ENCODE measurements around the gene PARD3.

PARD3 gene

DNA sequence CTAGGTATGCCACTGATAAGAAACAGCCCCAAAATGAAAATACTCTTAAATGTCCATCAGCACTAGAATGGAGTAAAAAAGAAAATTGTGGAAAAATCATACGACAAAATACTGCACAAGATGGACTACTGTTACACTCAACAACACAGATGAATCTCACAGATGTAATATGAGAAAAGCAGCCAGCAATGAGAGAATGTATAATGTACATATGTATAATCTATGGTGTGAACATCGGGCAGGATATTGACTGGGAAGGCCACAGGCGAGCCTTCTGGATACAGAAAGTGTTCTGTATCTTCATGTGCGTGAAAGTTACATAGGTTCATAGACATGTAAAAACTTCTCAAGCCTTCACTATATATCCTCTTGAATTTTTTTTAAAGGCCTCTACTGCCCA is 212.6 kb downstream of the PARD3 start:
- in situ Hi-C loops (cut with HindIII; ENCODE audit: low sequenced_read_pairs), result no loop called here
- TF ChIP-seq, protein P1, sequence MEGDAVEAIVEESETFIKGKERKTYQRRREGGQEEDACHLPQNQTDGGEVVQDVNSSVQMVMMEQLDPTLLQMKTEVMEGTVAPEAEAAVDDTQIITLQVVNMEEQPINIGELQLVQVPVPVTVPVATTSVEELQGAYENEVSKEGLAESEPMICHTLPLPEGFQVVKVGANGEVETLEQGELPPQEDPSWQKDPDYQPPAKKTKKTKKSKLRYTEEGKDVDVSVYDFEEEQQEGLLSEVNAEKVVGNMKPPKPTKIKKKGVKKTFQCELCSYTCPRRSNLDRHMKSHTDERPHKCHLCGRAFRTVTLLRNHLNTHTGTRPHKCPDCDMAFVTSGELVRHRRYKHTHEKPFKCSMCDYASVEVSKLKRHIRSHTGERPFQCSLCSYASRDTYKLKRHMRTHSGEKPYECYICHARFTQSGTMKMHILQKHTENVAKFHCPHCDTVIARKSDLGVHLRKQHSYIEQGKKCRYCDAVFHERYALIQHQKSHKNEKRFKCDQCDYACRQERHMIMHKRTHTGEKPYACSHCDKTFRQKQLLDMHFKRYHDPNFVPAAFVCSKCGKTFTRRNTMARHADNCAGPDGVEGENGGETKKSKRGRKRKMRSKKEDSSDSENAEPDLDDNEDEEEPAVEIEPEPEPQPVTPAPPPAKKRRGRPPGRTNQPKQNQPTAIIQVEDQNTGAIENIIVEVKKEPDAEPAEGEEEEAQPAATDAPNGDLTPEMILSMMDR (IDR thresholded peaks at IDR 0.05; ENCODE audit: low read depth, low read length, missing control alignments), result no peak
- DNase-seq (ENCODE audit: low read depth), result no peak
- no peak overlapping the region for H3K4me3 ChIP-seq (ENCODE audit: low read depth, low read length)

DNA sequence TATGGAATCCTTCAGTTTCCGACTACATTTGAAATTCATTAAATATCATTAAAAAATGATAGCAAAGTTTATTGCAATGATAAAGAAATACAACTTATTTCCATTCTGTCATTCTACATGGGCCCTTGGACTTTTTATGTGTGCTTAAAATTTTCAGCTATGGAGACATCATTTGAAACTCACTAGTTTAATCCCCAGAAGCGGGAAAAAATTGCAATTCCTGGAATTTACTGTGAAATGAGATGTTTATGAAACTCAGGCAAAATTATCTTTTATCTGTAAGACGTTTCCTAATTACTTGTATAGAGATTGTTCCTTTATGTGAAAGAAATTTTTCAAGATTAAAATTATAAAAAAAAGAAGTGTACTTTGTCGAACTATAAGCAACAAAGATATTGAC is 213.4 kb downstream of the PARD3 start:
- TF ChIP-seq, protein P1 (IDR thresholded peaks at IDR 0.05; ENCODE audit: low read depth, low read length, missing control alignments), result no peak
- in situ Hi-C loops (cut with HindIII; ENCODE audit: low sequenced_read_pairs), result no loop called here
- DNase-seq (ENCODE audit: low read depth), result no peak

DNA sequence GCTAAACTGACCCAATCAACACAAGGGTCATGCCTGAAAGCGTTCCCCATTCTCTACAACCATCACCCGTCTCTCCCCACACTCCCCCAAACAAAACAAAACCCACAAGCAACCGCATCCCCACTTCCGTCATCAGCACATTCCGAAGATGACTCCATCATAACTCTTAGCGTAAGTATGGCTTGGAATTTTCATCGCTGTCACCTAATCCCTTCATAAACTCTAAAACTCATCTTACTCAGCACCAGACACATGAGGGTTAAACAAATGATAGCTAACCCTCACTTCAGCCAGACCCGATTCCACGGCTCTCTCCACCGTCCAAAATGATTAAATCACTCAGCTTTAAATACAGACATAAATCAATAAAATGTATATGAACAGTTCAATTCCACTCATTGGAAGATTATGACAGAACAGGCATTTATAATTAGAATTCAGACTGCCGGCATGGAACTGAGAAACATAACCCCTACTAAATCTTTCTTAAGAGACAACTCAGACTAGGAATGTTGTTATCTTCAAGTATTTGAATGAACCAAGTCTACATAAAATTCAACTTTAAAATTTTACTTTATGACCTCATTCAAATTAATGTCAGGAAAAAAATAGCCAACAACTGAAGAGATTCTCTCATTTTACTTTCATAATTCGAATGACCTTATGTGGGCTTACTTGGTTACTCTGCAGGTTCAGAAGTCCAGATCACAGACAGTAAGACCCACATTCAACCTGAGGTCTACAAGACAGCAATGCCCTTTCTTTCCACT is 215.9 kb downstream of the PARD3 start:
- H3K4me3 ChIP-seq (ENCODE audit: low read depth, low read length), result no peak overlapping the region
- TF ChIP-seq, protein P1 (IDR thresholded peaks at IDR 0.05; ENCODE audit: low read depth, low read length, missing control alignments), result no peak
- no peak for DNase-seq (ENCODE audit: low read depth)
- in situ Hi-C loops (cut with HindIII; ENCODE audit: low sequenced_read_pairs), result no loop called here

More for the DNA sequence above, 213.4 kb downstream of the PARD3 start:
- H3K4me3 ChIP-seq (ENCODE audit: low read depth, low read length), result no peak overlapping the region

DNA sequence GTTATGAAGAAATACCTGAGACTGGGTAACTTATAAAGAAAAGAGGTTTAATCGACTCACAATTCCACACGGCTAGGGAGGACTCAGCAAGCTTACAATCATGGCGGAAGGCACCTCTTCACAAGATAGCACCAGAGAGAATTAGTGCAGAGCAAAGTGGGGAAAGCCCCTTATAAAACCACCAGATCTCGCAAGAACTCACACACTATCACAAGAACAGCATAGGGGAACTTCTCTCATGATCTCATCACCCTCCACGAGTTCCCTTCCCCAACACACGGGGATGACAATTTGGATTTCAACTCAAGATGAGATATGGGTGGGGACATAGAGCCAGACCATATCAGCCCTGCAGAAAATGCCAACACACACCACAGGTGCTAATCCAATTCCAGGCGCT is 218.7 kb downstream of the PARD3 start:
- no peak for DNase-seq (ENCODE audit: low read depth)
- no peak overlapping the region for H3K4me3 ChIP-seq (ENCODE audit: low read depth, low read length)
- in situ Hi-C loops (cut with HindIII; ENCODE audit: low sequenced_read_pairs), result no loop called here
- TF ChIP-seq, protein P1 (IDR thresholded peaks at IDR 0.05; ENCODE audit: low read depth, low read length, missing control alignments), result no peak

DNA sequence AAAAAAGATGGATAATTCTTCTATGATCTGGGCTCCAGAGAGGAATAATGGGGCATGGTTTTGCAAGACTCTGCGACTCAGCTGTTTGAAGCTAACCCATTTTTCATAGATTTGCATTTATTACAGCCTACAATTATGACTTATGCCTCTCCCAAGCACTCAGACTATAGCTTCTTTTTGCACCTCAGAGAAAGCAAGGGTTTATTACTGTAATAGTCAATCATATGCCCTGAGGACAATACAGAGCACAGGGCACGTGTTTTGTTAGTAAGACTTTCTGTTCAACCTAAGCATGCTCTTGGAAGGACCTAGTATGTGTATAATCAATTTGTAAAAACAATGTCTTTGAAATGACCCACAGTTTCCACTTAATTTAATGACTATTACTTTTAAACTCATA is 221.2 kb downstream of the PARD3 start:
- in situ Hi-C loops (cut with HindIII; ENCODE audit: low sequenced_read_pairs), result no loop called here
- TF ChIP-seq, protein P1 (IDR thresholded peaks at IDR 0.05; ENCODE audit: low read depth, low read length, missing control alignments), result no peak
- no peak for DNase-seq (ENCODE audit: low read depth)
- H3K4me3 ChIP-seq (ENCODE audit: low read depth, low read length), result no peak overlapping the region

DNA sequence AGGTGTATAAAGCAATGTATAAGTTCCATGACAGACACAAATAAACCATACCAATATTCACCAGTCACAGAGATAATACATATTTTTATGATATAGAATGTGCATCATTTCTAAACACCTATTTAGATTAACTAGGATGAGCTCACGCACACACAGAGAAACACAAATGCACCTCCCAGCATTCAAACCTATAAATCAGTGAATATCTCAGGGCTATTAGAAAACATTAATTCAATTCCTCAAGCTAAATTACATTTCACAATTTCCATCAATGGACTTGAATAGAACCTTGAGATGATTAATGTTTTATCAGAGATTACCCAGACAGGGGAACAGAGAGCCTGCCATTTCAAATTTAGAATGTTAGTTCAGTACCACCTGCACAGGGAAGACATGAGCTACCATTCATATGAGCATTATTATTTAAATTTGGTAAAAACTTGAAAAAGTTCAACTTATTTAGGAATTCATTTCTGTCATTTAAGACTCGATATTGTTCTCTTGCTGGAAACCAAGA is 221.7 kb downstream of the PARD3 start:
- DNase-seq (ENCODE audit: low read depth), result no peak
- in situ Hi-C loops (cut with HindIII; ENCODE audit: low sequenced_read_pairs), result no loop called here
- TF ChIP-seq, protein P1 (IDR thresholded peaks at IDR 0.05; ENCODE audit: low read depth, low read length, missing control alignments), result no peak
- H3K4me3 ChIP-seq (ENCODE audit: low read depth, low read length), result no peak overlapping the region
